AG04449 (cell line): ENCODE data around the gene CYP8B1.

Experiments
- CTCF ChIA-PET: fragments of 350-600 bp; formaldehyde crosslinking; extraction: SDS; loops from one replicate; lab custom pipeline; 2021; ENCODE audit warnings: antibody characterized with exemption; lab: Yijun Ruan, JAX
- POLR2A ChIA-PET: fragments of 400-600, 350-600 bp; formaldehyde crosslinking; extraction: SDS; loops from one replicate; lab custom pipeline; 2020; ENCODE audit warnings: antibody characterized with exemption, inconsistent platforms; lab: Yijun Ruan, JAX
- DNase-seq: peaks from one replicate; pipeline ENCODE4 v3.0.0-alpha.2; 2010; ENCODE audit warnings: low read depth, low spot score
- H3K4me3 ChIP-seq: 2 replicates; pipeline ENCODE4 v1.5.1; 2011; ENCODE audit warnings: low read depth, mild to moderate bottlenecking, control low read depth, low read length
- CTCF ChIP-seq: IDR thresholded peaks from one replicate; pipeline ENCODE4 v1.5.1; 2011; ENCODE audit warnings: mild to moderate bottlenecking, moderate library complexity, low read length, control low read depth, inconsistent platforms; ENCODE audit not compliant: insufficient read depth; ENCODE audit errors: missing control alignments

Gene CYP8B1

GRCh38 chr3:42873221-42873982 is 2.3 kb downstream of the CYP8B1 start:
- no peak overlapping the region for H3K4me3 ChIP-seq
- CTCF ChIA-PET: interaction anchor here (0.7 to 1.1 kb wide), 2 partner anchors 8 to 34 kb away, joined by 3 to 4 read pairs; no protein-coding TSS in a partner anchor
- POLR2A ChIA-PET: no interaction called here
- no peak for DNase-seq
- no peak for TF ChIP-seq CTCF

DNA sequence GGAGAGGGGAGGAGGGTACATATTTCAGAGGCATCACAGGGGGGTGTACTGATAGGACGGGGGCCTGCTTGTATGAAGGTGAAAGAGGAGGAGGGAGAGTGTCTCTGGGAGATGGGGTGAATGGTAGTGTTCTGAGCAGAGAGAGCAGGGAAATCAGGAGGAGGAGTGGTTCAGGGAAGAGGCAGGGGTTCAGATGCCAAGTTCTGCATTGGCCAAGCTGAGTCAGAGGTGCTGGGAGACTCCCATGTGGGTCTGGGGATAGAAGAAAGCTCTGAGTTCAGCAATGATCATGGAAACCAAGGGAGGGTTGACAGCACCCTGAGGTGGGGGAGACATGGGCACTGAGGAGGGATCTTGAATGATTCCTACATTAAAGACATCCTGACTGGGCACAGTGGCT is 3.0 kb downstream of the CYP8B1 start:
- DNase-seq: no peak
- H3K4me3 ChIP-seq: no peak overlapping the region
- ChIA-PET POLR2A (no interaction called here), CTCF (interaction anchor here (1.1 kb wide), 1 partner anchor 9 kb away, joined by 4 read pairs; no protein-coding TSS in a partner anchor)
- TF ChIP-seq CTCF: no peak

DNA sequence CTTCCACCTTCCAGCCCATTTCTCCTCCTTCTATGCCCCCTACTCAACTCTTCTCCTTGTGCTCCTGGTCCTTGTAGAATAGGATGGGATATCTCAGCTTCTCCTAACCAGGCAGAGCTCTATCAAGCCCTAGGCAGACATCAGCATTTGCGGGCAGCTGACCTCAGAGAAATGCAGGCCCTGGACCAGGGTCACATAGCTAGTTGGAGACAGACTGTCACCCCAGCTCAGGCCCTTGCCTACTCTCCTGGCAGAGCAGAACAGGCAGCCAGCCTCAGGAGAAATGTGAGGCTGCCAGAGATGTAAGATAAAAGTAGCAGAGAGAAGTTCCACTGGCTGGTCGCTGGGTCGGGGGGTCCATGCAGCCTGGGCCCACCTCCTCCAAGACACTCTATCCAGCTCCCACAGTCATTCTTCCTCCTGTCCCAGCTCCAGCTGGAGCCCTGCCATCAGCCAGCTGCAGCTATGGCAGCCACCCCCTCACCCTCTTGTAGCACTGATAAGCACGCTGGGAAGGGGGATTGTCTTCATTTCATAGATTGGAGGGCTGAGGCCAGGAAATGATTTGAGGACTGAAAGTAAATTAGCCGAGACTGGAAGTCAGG is 4.0 kb downstream of the CYP8B1 start:
- ChIA-PET CTCF (no interaction called here), POLR2A (no interaction called here)
- DNase-seq: no peak
- no peak for TF ChIP-seq CTCF
- no peak overlapping the region for H3K4me3 ChIP-seq

DNA sequence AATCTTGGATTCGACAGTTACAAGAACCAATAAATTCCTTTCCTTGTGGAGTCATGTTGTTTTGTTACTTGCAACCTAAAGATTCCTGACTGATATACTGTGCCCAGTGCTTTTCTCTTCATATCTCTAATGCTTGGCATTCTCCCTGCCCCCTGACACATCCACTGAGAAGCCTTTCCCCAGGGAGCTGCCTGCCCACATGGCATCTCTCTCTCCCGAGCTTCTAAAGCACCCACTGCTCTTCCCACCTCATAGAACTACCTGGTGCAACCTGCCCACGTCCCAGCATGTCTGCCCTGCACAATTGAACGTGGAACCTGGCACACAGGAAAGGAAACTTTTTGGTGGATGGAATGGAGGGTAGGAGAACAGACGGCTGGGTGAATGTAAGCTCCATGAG is 6.8 kb downstream of the CYP8B1 start:
- no peak overlapping the region for H3K4me3 ChIP-seq
- CTCF ChIA-PET: interaction anchor here (1.3 to 2.4 kb wide), 2 partner anchors 10 to 13 kb away, joined by 6 read pairs; no protein-coding TSS in a partner anchor
- DNase-seq: no peak
- no peak for TF ChIP-seq CTCF
- POLR2A ChIA-PET: no interaction called here

DNA sequence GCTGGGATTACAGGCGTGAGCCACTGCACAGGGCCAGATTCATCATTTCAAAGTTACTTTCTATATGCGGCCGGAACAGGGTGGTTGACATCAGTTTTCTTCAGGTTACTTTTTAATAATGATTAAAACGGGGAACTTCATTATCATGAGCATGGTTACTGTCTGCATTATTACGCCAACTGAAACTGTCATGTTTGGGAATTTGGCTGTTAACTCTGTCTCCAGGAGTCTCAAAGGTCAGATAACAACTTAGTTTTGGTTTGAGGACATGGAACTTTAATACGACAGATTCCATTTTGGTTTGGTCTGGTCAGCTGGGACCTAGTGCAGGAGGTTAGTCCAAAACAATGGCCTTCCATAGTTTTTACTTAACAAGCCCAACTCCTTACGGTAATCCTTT is 8.5 kb downstream of the CYP8B1 start:
- no peak for TF ChIP-seq CTCF
- CTCF ChIA-PET: no interaction called here
- no peak for DNase-seq
- POLR2A ChIA-PET: no interaction called here
- H3K4me3 ChIP-seq: no peak overlapping the region

DNA sequence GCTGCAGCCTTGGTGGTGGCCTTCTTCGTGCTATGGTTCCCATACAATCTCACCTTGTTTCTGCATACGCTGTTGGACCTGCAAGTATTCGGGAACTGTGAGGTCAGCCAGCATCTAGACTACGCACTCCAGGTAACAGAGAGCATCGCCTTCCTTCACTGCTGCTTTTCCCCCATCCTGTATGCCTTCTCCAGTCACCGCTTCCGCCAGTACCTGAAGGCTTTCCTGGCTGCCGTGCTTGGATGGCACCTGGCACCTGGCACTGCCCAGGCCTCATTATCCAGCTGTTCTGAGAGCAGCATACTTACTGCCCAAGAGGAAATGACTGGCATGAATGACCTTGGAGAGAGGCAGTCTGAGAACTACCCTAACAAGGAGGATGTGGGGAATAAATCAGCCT is 10.4 kb downstream of the CYP8B1 start:
- no peak for DNase-seq
- POLR2A ChIA-PET: no interaction called here
- CTCF ChIA-PET: interaction anchor here (1.2 kb wide), 1 partner anchor 636 kb away, joined by 3 read pairs; no protein-coding TSS in a partner anchor
- no peak for TF ChIP-seq CTCF
- no peak overlapping the region for H3K4me3 ChIP-seq
